ENCODE data around the gene PWWP2B.
A peak's percentile ranks its signal among the peaks of the same experiment; 100 is the strongest.
"Not testable (repeated sequence)": the region's sequence is repeated elsewhere in the genome, so short reads cannot be mapped to it uniquely, and the experiment has no call there.

The PWWP2B gene

GRCh38 chr10:132430861-132431271 lies 33.9 kb downstream of the PWWP2B start:
- H3K27me3 ChIP-seq = no peaks in the 10 kb centered on the region
- no peak for DNase-seq
- no peak overlapping the region for H3K4me3 ChIP-seq
- H3K27ac ChIP-seq = no peak overlapping the region
- no peaks in the 10 kb centered on the region for H3K36me3 ChIP-seq
- peaks cover 0 to 6% (median 0%) of the 10 kb centered on the region in 4 donors for H3K4me1 ChIP-seq
- no peak for TF ChIP-seq CTCF (IDR thresholded peaks at IDR 0.05)
- intact Hi-C loops (cut with DNase I; ENCODE audit: low total_unique reads) = no loop called here
- H3K9me3 ChIP-seq = no peaks in the 10 kb centered on the region

GRCh38 chr10:132431537-132432175 lies 34.7 kb downstream of the PWWP2B start:
- H3K4me1 ChIP-seq = peaks cover 0 to 6% (median 0%) of the 10 kb centered on the region in 4 donors
- no peaks in the 10 kb centered on the region for H3K27me3 ChIP-seq
- intact Hi-C loops (cut with DNase I; ENCODE audit: low total_unique reads) = no loop called here
- DNase-seq = no peak
- no peaks in the 10 kb centered on the region for H3K9me3 ChIP-seq
- no peak for TF ChIP-seq CTCF (IDR thresholded peaks at IDR 0.05)
- H3K27ac ChIP-seq = no peak overlapping the region
- no peaks in the 10 kb centered on the region for H3K36me3 ChIP-seq
- no peak overlapping the region for H3K4me3 ChIP-seq

DNA sequence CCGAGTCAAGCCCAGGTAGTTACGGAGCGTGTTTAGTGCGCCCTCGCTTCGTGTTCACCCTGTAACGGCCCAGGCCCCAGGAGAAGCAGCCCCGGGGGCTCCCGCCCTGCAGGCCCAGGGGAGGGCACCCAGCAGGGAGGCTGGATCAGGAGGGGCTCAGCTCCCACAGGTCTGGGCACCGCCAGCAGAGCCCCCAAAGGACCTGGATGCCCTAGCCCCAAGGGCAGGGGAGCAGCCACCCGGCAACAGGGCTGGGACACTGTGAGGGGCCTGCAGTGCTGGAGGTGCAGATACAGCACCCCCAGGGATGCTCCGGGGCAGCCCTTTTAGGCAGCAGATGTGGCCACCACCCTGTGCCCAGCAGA lies 35.2 kb downstream of the PWWP2B start:
- TF ChIP-seq CTCF (IDR thresholded peaks at IDR 0.05) = no peak

DNA sequence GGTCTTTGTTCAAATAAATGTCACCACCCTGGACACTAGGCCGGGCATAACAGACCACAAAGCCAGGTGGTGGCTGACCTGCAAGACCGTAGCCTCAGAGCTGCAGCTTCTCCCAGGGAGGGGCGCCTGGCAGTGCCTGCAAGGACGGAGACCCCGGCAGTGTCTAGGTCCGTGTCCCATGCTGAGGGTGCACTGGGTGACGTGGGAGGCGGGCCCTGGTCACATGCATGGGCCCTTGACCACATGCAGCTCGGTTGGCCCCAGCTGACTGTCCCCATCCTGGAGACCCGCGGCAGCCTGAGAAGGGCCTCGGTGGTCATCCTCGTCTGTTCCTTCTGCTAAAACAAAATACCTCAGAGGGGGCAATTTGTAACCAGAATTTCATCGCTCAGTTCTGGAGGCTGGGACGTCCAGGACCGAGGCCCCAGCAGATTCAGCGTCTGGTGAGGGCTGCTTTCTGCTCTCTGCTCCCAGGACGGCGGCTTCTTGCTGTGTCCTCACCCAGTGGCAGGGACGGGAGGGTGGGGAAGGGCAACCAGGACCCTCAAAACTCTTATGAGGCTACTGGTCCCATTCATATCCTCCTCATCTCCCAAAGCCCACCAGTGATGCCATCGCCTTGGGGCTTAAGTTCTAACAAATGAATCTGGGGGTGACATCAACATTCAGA lies 36.8 kb downstream of the PWWP2B start:
- no peak for TF ChIP-seq CTCF (IDR thresholded peaks at IDR 0.05)
- intact Hi-C loops (cut with DNase I; ENCODE audit: low total_unique reads) = no loop called here
- Histone ChIP-seq H3K9me3 (no peaks in the 10 kb centered on the region), H3K4me3 (no peak overlapping the region), H3K36me3 (no peaks in the 10 kb centered on the region), H3K27ac (no peak overlapping the region), H3K27me3 (no peaks in the 10 kb centered on the region), H3K4me1 (peaks cover 0 to 6% (median 0%) of the 10 kb centered on the region in 4 donors)
- no peak for DNase-seq

More for the DNA sequence above, 35.2 kb downstream of the PWWP2B start:
- Histone ChIP-seq H3K4me3 (no peak overlapping the region), H3K4me1 (peaks cover 0 to 6% (median 0%) of the 10 kb centered on the region in 4 donors), H3K36me3 (no peaks in the 10 kb centered on the region), H3K27me3 (no peaks in the 10 kb centered on the region), H3K9me3 (no peaks in the 10 kb centered on the region), H3K27ac (no peak overlapping the region)
- intact Hi-C loops (cut with DNase I; ENCODE audit: low total_unique reads) = no loop called here
- no peak for DNase-seq

- Histone ChIP-seq H3K36me3 (no peaks in the 10 kb centered on the region), H3K4me1 (peaks cover 0 to 5% (median 0%) of the 10 kb centered on the region in 4 donors), H3K27ac (no peak overlapping the region), H3K4me3 (no peak overlapping the region), H3K27me3 (no peaks in the 10 kb centered on the region), H3K9me3 (no peaks in the 10 kb centered on the region)
- no peak for TF ChIP-seq CTCF (IDR thresholded peaks at IDR 0.05)
- DNase-seq = peak in 1 of 2 donors; percentile 58
- intact Hi-C loops (cut with DNase I; ENCODE audit: low total_unique reads) = no loop called here
These were observed 37.5 kb downstream of the PWWP2B start for GRCh38 chr10:132434405-132435005.

- H3K27ac ChIP-seq; H3K36me3 ChIP-seq; H3K4me1 ChIP-seq; intact Hi-C loops (cut with DNase I; ENCODE audit: low total_unique reads); DNase-seq; H3K4me3 ChIP-seq; H3K27me3 ChIP-seq; H3K9me3 ChIP-seq: not testable (repeated sequence)
These were observed 38.3 kb downstream of the PWWP2B start for GRCh38 chr10:132435320-132435719.

DNA sequence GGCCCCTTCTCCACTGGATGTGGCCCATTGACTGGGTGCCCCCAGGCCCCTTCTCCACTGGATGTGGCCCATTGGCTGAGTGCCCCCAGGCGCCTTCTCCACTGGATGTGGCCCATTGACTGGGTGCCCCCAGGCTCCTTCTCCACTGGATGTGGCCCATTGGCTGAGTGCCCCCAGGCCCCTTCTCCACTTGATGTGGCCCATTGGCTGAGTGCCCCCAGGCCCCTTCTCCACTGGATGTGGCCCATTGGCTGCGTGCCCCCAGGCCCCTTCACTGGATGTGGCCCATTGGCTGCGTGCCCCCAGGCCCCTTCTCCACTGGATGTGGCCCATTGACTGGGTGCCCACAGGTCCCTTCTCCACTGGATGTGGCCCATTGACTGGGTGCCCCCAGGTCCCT lies 39.1 kb downstream of the PWWP2B start:
- H3K36me3 ChIP-seq; H3K27ac ChIP-seq; H3K27me3 ChIP-seq; H3K4me3 ChIP-seq; intact Hi-C loops (cut with DNase I; ENCODE audit: low total_unique reads); H3K4me1 ChIP-seq; H3K9me3 ChIP-seq; DNase-seq: not testable (repeated sequence)
